A172 (cell line): ENCODE results near the gene KCNQ5. TPM values are rescaled to one million over a fixed set of nuclear protein-coding genes. Genes with fewer than 3 reads are reported as not detected.
"Not testable (repeated sequence)": the region's sequence is repeated elsewhere in the genome, so short reads cannot be mapped to it uniquely, and the experiment has no call there.

ENCODE experiments used
- DNase-seq: peaks from one replicate; pipeline ENCODE4 v3.0.0-alpha.2; 2015; ENCODE audit warnings: low spot score
- total RNA-seq: library from RNA; depleted of rRNA; stranded (reverse); fragments of >200 nt; shearing (Covaris generic); gene quantifications from 2 replicates; pipeline ENCODE4 v1.2.3, GENCODE V29; 2014

KCNQ5 gene
- total RNA-seq, 1 experiment from 2014 or later: 6.7 TPM

DNA sequence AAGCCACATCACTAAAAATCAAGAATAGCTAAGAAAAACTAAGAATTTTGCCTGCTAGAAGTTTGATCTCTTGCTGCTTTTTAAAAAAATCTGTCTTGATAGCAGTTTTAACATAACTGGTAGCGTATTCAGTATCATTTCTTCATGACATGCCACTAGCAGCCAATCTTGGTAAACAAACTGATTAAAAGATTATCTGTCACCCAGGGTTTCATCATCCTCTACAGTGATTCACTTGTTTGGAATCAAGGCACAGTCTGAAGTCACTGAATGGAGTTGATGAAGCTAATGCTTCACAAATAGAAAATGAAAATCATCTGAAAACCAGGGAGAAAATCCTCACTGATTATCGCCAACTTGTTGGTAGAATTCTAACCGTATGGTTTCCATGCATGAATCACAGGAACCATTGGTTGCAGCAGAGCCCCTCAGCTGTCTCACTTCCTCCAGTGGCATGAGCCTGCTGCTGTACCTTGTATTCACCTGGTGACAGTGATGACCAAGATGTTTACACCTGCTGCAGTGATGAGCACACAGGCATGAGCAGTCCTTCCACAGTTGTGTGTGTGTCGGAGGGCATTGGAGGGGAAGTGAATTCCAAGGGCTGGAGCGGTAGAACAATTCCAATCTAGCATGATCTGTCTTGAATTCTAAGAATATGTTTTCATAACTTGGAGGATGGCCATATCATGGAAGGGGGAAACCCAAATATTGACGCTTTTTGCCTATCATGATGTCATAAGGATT, 328.4 kb downstream of the KCNQ5 start:
- peak; percentile 80 for DNase-seq

DNA sequence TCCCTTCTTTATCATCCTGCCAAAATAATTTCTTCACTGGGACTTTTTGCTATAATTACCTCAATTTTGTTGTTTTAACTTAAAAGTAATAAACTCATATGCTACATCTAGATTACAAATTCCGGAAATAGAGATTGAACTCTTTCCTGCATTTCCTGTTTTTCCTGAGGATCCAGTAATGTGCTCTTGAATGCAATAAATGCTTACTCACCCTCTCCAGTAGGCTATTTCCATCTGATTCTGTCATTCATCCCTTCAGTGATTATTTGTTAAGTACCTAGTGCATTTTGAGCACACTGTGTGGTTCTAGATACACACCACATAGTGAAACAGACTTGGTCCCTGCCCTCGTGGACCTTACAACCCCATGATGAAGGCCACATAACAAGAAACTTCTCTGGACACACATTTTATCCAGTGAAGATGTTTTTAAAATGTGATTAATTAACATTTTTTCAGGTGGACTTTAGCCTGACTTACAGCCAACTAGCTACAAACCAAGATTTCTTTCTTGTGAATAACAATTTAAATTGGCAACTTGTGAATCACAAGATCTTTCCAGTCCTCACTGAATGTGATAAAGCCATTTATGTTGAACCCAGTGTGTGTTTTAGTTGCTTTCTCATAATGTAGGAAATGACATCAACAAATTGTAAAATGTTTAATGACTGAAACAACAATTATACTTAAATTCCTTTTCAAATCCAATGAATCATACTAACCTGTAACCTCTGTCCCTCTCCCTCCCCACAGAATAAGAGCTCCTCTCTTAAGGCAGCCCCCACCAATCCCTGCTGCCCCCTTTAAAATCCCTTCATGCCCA, 331.2 kb downstream of the KCNQ5 start:
- peak; percentile 79 for DNase-seq

DNA sequence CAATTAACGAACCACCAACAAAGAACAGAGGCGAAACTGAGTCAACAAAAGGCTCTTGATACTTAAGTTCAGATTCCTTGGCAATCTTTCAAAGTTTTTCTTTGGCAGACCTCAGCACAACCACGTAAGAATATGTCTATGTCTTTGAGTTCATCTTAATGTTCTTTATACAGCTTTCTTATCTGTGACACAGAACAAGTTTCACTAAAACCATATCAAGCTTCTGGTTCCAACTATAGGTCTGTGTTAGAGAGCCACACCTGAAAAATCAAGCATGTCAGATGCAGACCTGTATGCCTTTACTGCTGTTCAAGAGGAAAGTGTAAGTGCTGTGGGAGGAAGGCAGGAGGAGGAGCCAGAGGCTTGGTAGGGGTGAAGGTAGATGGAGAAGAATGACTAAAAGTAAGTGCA, 332.1 kb downstream of the KCNQ5 start:
- DNase-seq: peak; percentile 21

DNA sequence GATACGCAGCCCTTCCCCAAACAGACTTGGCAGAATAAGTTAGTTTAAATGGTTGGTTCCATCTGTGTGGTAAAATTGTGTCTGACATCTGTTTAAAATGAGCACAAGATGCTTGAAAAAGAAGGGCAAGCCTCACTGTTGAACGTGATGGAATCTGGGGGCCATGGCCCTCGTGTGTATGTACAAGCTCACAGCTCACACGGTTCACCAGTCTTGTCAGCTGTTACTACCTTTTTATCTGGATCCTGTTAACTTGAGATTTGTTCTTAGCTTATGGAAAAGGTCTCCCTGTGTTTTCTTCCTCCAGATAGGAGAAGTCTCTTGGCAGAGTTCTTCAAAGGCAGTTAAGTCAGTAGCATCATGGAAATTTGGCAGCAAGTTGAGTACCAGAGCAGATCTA, 332.9 kb downstream of the KCNQ5 start:
- DNase-seq: no peak

- no peak for DNase-seq
These were observed 333.8 kb downstream of the KCNQ5 start for GRCh38 chr6:72955666-72956065.

- DNase-seq: no peak
These were observed 334.4 kb downstream of the KCNQ5 start for GRCh38 chr6:72956272-72956671.

DNA sequence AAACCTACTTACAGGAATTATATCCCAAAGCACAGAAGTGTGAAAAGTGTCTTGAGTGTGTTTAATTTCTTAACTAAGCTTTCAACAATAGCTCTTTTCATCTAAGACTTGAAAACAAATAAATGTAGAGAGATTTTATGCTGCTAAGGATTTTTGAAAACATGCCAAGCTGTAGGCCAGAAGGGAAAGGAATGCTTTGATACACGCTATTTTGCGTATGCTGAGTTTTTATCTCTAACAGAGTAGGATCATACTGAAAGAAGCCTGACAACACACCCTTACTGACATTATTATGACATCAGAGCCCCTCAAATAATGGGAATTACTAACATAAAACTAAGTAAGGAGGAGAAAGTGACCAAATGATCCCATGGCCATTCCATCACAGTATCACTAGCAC, 338.0 kb downstream of the KCNQ5 start:
- no peak for DNase-seq

GRCh38 chr6:72963946-72964345, 342.1 kb downstream of the KCNQ5 start:
- no peak for DNase-seq

DNA sequence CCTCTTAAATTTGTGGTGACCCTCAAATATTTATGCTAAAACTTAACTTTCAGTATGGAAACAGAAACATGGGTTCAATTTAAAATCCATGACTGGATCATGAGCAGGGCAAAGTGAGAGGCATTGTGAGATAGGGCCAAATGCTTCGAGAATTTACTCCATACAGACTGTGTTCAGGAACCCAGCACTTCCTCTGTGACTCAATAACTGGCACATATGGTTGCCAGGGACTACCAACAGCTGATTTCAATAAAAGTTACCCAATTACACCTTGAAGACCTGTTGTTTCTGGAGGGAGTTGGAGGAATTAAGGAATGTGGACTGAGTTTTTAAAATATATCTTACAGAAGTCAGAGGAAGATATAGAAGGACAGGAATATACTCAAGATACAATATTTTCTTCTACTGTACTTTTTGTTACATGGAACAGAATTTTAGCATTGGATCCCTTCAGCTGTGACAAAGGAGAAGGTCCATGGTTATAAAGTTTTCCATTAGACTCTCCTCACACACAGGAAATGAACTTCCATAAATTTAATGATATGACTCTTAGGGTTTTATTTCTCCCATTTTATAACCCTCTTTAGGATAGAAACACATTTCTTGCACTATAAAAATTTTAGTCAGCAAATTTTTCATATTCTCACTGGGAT, 344.9 kb downstream of the KCNQ5 start:
- DNase-seq: no peak

- DNase-seq: no peak
These were observed 345.5 kb downstream of the KCNQ5 start for GRCh38 chr6:72967329-72967728.

- DNase-seq: peak; percentile 79
These were observed 346.8 kb downstream of the KCNQ5 start for GRCh38 chr6:72968704-72969103.

- DNase-seq: peak; percentile 26
These were observed 347.8 kb downstream of the KCNQ5 start for GRCh38 chr6:72969666-72970065.

DNA sequence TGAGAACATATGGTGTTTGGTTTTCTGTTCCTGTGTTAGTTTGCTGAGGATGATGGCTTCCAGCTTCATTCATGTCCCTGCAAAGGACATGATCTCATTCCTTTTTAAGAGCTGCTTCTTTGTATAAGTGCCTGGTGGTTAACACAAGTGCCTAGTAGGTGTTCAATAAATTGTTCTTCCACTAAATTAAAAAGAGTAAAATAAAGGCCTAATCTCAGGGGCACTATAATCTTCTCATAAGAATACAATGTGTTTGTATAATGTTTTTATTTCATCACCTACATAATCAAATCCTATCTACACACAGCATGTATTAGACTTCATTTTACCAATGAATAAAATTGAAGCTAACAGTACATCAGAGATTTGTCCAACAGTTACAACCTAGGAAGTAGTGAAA, 350.7 kb downstream of the KCNQ5 start:
- no peak for DNase-seq

- no peak for DNase-seq
These were observed 352.4 kb downstream of the KCNQ5 start for GRCh38 chr6:72974276-72974675.

DNA sequence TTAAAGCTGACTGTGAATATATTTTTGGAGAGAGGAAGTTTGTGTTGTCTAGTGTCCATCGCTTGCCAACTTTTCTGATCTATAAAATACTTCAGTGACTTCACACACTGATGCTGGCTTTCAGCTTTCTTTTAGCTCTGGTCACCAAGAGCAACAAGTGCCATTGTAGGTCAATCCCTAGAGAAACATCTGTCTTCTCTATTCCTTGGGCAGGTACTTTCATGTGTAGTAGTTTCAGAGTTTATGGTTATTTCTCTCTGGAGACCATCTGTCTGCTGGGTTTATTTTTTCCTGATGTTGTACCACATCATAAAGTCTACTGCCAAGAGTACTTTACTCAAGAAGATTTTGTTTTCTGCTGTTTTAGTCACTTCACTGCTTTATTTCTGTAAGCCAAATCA, 353.5 kb downstream of the KCNQ5 start:
- DNase-seq: no peak

DNA sequence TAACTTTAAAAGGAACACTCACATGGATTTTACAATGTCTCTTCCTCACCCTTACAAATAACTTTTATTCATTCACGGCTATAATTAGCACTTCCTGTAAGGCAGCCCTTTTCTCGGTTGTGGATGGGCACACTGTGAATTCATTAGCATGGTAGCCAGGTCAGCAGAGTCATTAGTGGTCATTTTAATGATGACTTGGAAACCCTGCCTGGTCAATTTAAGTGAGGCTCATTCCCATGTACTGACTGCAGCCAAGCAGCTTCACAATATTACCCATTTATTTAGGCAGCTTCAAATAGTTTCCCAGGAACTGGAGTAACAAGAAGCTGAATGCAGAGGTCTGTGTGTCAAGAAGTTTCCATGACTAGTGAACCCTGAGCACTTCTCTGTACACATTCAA, 354.6 kb downstream of the KCNQ5 start:
- no peak for DNase-seq

DNA sequence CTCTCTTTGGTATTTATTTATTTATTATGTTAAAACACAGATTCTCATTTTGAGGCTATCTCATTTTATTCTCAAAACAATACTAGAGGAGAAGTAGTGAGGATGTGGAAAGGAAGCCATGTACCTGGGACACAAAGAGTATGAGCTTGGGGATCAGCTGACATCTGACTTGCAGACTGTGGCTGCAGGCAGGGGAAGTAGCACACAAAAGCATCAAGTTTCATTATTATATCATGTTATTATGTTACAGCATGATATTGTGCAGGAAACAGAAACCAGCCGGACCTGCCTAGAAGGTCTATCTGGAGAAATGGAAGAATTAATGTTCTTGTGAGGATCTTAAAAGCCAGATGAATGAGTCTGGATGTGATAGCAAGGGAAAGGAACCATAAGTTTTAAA, 355.2 kb downstream of the KCNQ5 start:
- no peak for DNase-seq

DNA sequence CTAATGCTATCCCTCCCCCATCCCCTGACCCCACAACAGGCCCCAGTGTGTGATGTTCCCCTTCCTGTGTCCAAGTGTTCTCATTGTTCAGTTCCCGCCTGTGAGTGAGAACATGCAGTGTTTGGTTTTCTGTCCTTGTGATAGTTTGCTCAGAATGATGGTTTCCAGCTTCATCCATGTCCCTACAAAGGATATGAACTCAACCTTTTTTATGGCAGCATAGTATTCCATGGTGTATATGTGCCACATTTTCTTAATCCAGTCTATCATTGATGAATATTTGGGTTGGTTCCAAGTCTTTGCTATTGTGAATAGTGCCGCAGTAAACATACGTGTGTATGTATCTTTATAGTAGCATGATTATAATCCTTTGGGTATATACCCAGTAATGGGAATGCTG, 356.9 kb downstream of the KCNQ5 start:
- not testable (repeated sequence) for DNase-seq

DNA sequence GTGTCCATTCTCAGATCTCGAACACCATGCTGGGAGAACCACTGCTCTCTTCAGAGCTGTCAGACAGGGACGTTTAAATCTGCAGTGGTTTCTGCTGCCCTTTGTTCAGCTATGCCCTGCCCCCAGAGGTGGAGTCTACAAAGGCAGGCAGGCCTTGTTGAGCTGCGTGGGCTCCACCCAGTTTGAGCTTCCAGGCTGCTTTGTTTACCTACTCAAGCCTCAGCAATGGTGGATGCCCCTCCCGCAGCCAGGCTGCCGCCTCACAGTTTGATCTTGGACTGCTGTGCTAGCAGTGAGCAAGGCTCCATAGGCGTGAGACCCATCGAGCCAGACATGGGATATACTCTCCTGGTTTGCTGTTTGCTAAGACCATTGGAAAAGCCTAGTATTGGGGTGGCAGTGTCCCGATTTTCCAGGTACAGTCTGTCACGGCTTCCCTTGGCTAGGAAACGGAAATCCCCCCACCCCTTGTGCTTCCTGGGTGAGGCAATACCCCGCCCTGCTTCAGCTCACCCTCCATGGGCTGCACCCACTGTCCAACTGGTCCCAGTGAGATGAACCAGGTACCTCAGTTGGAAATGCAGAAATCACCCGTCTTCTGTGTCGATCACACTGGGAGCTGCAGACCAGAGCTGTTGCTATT, 362.4 kb downstream of the KCNQ5 start:
- not testable (repeated sequence) for DNase-seq

GRCh38 chr6:72984981-72985665, 363.3 kb downstream of the KCNQ5 start:
- no peak for DNase-seq

GRCh38 chr6:72987301-72987700, 365.4 kb downstream of the KCNQ5 start:
- no peak for DNase-seq

GRCh38 chr6:72999995-73000394, 378.1 kb downstream of the KCNQ5 start:
- DNase-seq: no peak
